ENCODE results near the gene PRR14. TPM values are rescaled to one million over a fixed set of nuclear protein-coding genes. Genes with fewer than 3 reads are reported as not detected.
A peak's percentile ranks its signal among the peaks of the same experiment; 100 is the strongest.

PRR14 gene
- total and polyA plus RNA-seq, 2 experiments from 2014 or later, result 5.6 to 18.0 TPM

DNA sequence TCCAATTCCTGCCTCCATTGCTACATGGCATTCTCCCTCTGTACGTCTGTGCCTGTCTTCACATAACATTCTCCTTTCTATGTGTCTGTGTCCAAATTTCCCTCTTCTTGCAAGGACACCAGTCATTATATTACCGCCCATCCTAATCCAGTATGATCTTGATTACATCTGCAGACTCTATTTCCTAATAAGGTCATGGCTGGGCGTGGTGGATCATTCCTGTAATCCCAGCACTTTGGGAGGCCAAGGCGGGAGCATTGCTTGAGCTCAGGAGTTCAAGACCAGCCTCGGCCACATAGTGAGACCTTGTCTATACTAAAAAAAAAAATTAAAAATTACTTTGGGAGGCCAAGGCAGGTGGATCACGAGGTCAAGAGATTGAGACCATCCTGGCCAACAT is 5.0 kb upstream of the PRR14 start:
- TF ChIP-seq EZH2phosphoT487 (IDR thresholded peaks at IDR 0.05; ENCODE audit: insufficient read depth, low read depth) (no peak), EZH2 (IDR thresholded peaks at IDR 0.05; ENCODE audit: insufficient read depth, poor library complexity, severe bottlenecking) (no peak)
- H3K27me3 ChIP-seq (replicated peaks; ENCODE audit: insufficient read depth), result no peaks in the 10 kb centered on the region
- H3K9ac ChIP-seq, result no peak overlapping the region

DNA sequence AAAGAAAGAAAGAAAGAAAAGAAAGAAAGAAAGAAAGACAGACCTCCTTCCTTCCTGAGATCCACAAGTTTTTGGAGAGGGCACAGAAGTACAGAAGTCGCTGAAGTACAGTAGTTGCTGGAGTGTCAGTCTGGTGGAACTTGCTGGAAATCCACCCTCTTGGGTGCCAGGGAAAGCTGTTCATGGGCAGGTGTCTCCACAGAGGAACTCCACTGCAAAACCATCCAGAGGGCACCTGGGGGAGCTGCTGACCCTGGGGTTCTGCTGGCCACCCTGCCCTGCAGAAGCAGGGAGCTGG is 3.5 kb upstream of the PRR14 start:
- Histone ChIP-seq H3K9me3 (ENCODE audit: low read depth) (no peaks in the 10 kb centered on the region), H4K20me1 (ENCODE audit: insufficient read depth) (no peaks in the 10 kb centered on the region), H3K9me2 (ENCODE audit: insufficient read depth) (no peaks in the 10 kb centered on the region), H3F3A (ENCODE audit: insufficient read depth) (no peaks in the 10 kb centered on the region), H3K4me3 (no peak overlapping the region), H3K27me3 (replicated peaks; ENCODE audit: insufficient read depth) (no peaks in the 10 kb centered on the region), H3K79me2 (ENCODE audit: insufficient read depth) (peaks cover 6% of the 10 kb centered on the region), H3K36me3 (ENCODE audit: low read depth) (no peaks in the 10 kb centered on the region), H3K4me1 (ENCODE audit: insufficient read depth) (peaks cover 8% of the 10 kb centered on the region), H3K9ac (no peak overlapping the region), H3K27ac (no peak overlapping the region), H2AFZ (no peak overlapping the region), H3K4me2 (ENCODE audit: unreplicated experiment) (no peak overlapping the region)
- 12 to 21% methylated on average over 1 of the region's 1 CpG for WGBS, 2 experiments (ENCODE audit: low coverage in 1 of 2, low lambda C conversion rate in 2 of 2, missing lambda C conversion rate in 2 of 2)
- TF ChIP-seq EZH2phosphoT487 (IDR thresholded peaks at IDR 0.05; ENCODE audit: insufficient read depth, low read depth), result no peak
- TF ChIP-seq EZH2 (IDR thresholded peaks at IDR 0.05; ENCODE audit: insufficient read depth, poor library complexity, severe bottlenecking), result no peak
- in situ Hi-C loops (cut with MboI), result no loop called here
- no peak for DNase-seq

More for the DNA sequence above, 5.0 kb upstream of the PRR14 start:
- Histone ChIP-seq H3K36me3 (ENCODE audit: low read depth) (no peaks in the 10 kb centered on the region), H3K4me2 (ENCODE audit: unreplicated experiment) (no peak overlapping the region), H3K27ac (no peak overlapping the region), H3K4me1 (ENCODE audit: insufficient read depth) (peaks cover 5% of the 10 kb centered on the region; the same call in 1 of the 2 replicates), H3K9me3 (ENCODE audit: low read depth) (no peaks in the 10 kb centered on the region), H2AFZ (no peak overlapping the region), H4K20me1 (ENCODE audit: insufficient read depth) (no peaks in the 10 kb centered on the region), H3K79me2 (ENCODE audit: insufficient read depth) (no peaks in the 10 kb centered on the region), H3K4me3 (no peak overlapping the region), H3K9me2 (ENCODE audit: insufficient read depth) (no peaks in the 10 kb centered on the region), H3F3A (ENCODE audit: insufficient read depth) (no peaks in the 10 kb centered on the region)
- no peak for DNase-seq
- WGBS, 2 experiments (ENCODE audit: low coverage in 1 of 2, low lambda C conversion rate in 2 of 2, missing lambda C conversion rate in 2 of 2), result 42 to 47% methylated on average over 6 of the region's 6 CpGs
- in situ Hi-C loops (cut with MboI), result no loop called here

DNA sequence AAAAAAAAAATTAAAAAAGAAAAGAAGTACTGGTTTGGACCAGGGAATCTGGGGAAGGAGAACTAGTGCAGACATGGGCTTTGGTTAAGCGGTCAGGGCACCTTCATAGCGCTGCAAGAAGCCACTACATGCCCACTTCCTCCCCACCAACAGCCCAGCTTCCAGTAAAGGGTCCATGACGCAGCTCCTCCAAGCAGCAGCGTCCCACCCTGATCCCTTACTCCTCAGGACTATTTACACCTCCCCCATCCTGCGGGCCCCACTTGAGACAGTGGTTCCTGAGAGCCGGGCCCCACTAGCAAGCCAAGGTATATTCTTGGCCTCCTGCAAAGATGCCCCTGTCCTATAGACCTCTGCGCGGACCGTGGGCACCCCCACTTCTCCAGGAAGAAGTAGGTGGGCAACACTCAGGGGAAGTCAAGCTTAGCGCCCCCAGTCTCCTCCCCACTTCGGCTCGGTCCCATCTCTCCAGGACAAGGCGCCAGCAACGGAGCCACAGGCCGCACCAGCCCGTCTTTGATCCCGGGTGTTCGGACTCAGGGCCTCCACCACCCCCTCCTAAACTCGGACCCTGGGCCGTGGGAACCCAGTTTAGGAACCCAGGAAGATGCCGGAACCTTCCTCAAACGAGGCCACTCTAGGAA is 913 bp upstream of the PRR14 start:
- H3K79me2 ChIP-seq (ENCODE audit: insufficient read depth), result peaks cover 24% of the 10 kb centered on the region
- WGBS, 2 experiments (ENCODE audit: low coverage in 1 of 2, low lambda C conversion rate in 2 of 2, missing lambda C conversion rate in 2 of 2), result 31 to 36% methylated on average over 22 of the region's 22 CpGs
- no peaks in the 10 kb centered on the region for H3K9me2 ChIP-seq (ENCODE audit: insufficient read depth)
- H3K36me3 ChIP-seq (ENCODE audit: low read depth), result no peaks in the 10 kb centered on the region
- TF ChIP-seq EZH2 (IDR thresholded peaks at IDR 0.05; ENCODE audit: insufficient read depth, poor library complexity, severe bottlenecking) (no peak), EZH2phosphoT487 (IDR thresholded peaks at IDR 0.05; ENCODE audit: insufficient read depth, low read depth) (no peak)
- H3K4me2 ChIP-seq (ENCODE audit: unreplicated experiment), result peak overlapping the region; percentile 64
- H3F3A ChIP-seq (ENCODE audit: insufficient read depth), result no peaks in the 10 kb centered on the region
- no peaks in the 10 kb centered on the region for H3K27me3 ChIP-seq (replicated peaks; ENCODE audit: insufficient read depth)
- no peak for DNase-seq
- peak overlapping the region; percentile 87 for H3K9ac ChIP-seq
- H3K4me1 ChIP-seq (ENCODE audit: insufficient read depth), result peaks cover 9% of the 10 kb centered on the region
- peak overlapping the region; percentile 72 for H3K27ac ChIP-seq
- H3K9me3 ChIP-seq (ENCODE audit: low read depth), result no peaks in the 10 kb centered on the region
- H4K20me1 ChIP-seq (ENCODE audit: insufficient read depth), result no peaks in the 10 kb centered on the region
- peak overlapping the region; percentile 98 for H2AFZ ChIP-seq
- in situ Hi-C loops (cut with MboI), result no loop called here
- peak overlapping the region; percentile 96 for H3K4me3 ChIP-seq

DNA sequence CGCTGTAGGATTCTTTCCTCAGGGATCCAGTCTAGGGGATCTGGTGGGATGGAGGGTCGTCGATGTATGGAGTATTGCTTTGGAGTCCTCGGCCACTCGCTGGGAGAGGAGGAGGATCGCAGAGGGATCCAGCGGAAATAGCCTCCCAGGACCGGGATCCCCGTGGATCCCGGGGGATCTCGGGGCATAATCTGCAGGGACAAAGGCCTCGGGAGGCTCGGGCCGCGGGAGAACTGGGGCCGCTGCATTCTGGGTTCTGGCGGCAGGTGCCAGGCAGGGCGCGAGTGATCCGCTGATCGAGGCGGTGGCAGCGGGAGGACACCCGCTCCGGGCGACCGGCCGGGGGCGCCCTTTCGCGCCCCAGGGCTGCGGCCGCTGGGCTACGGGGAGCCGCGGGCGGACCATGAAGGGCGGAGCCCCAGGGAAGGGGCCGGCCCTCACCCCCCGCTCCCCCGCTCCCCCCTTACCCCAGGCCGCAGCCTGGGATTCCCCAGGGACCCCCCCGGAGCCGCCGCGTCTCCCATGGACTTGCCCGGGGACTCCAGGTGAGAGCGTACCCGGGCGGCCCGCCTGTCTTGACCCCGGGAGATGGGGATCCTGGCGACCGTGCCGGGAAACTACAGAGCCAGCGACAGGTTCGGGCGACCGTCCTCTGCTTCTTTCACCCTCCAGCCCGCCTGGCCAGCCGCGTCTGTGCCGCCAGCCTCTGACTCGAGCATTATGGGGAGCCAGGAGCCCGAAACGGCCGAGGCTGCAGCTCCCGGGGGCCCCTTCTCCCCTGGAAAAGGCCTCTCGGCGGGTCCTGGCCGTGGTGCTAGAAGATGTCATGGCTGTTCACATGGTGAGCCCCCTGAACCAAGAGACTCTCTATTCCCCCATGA is 604 bp downstream of the PRR14 start:
- TF ChIP-seq EZH2 (IDR thresholded peaks at IDR 0.05; ENCODE audit: insufficient read depth, poor library complexity, severe bottlenecking) (no peak), EZH2phosphoT487 (IDR thresholded peaks at IDR 0.05; ENCODE audit: insufficient read depth, low read depth) (no peak)
- H3K9ac ChIP-seq, result peak overlapping the region; percentile 87
- no peaks in the 10 kb centered on the region for H4K20me1 ChIP-seq (ENCODE audit: insufficient read depth)
- H3K4me3 ChIP-seq, result peak overlapping the region; percentile 96
- H3K36me3 ChIP-seq (ENCODE audit: low read depth), result peaks cover 7% of the 10 kb centered on the region; the same call in 1 of the 2 replicates
- peaks cover 9% of the 10 kb centered on the region for H3K4me1 ChIP-seq (ENCODE audit: insufficient read depth)
- H3F3A ChIP-seq (ENCODE audit: insufficient read depth), result peaks cover 5% of the 10 kb centered on the region; the same call in 1 of the 2 replicates
- H3K9me2 ChIP-seq (ENCODE audit: insufficient read depth), result no peaks in the 10 kb centered on the region
- peaks cover 24% of the 10 kb centered on the region for H3K79me2 ChIP-seq (ENCODE audit: insufficient read depth)
- H2AFZ ChIP-seq, result peak overlapping the region; percentile 98
- H3K9me3 ChIP-seq (ENCODE audit: low read depth), result no peaks in the 10 kb centered on the region
- WGBS, 2 experiments (ENCODE audit: low coverage in 1 of 2, low lambda C conversion rate in 2 of 2, missing lambda C conversion rate in 2 of 2), result 1% methylated on average over 47 to 58 of the region's 71 CpGs
- H3K27ac ChIP-seq, result peak overlapping the region; percentile 72
- in situ Hi-C loops (cut with MboI), result no loop called here
- peak; percentile 87 for DNase-seq
- no peaks in the 10 kb centered on the region for H3K27me3 ChIP-seq (replicated peaks; ENCODE audit: insufficient read depth)
- H3K4me2 ChIP-seq (ENCODE audit: unreplicated experiment), result peak overlapping the region; percentile 85
